Measurements from ENCODE around the gene SLC6A17.

GRCh38 chr1:110177775-110178174 is 27.5 kb downstream of the SLC6A17 start:
- no peak for TF ChIP-seq EZH2phosphoT487 (IDR thresholded peaks at IDR 0.05; ENCODE audit: insufficient read depth, low read depth)
- TF ChIP-seq EZH2 (IDR thresholded peaks at IDR 0.05; ENCODE audit: insufficient read depth, poor library complexity, severe bottlenecking) = no peak
